ENCODE data around the gene PPP4R2.

Gene PPP4R2, protein sequence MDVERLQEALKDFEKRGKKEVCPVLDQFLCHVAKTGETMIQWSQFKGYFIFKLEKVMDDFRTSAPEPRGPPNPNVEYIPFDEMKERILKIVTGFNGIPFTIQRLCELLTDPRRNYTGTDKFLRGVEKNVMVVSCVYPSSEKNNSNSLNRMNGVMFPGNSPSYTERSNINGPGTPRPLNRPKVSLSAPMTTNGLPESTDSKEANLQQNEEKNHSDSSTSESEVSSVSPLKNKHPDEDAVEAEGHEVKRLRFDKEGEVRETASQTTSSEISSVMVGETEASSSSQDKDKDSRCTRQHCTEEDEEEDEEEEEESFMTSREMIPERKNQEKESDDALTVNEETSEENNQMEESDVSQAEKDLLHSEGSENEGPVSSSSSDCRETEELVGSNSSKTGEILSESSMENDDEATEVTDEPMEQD

DNA sequence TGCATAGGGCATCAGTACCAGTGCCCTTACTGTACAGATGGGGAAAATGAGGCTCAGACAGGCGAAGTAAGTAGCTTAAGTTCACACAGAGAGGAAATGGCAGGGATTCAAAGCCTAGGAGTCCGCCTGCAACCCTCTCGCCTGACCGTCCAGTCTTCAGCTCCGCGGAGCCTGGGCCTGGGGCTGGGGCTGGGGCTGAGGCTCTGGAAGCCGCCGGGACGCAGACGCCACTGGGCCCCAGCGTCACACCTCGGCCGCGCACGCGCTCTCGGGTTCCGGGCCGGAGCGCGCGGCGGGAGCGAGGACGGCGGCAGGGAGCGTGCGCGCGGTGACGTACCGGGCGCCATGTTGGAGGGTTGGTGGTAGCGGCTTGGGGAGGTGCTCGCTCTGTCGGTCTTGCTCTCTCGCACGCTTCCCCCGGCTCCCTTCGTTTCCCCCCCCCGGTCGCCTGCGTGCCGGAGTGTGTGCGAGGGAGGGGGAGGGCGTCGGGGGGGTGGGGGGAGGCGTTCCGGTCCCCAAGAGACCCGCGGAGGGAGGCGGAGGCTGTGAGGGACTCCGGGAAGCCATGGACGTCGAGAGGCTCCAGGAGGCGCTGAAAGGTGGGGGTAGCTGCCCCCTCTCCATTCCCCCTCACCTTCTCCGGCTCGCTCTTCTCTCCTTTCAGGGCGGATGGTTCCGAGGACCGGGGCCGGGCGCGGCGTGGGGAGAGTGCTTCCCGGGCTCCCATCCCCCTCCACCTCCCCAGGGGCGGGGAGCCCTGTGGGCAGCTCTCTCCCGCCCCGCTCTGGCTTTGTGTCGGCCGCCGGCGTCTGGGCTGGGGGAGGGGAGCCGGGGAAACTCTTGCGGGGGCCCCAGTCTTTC, at the start of gene PPP4R2:
Gene PPP4R2 (plus strand): TSS at position 339 of the 861 bp plus-strand sequence. CDS start 227 bp downstream, at position 566.
- Mint-ChIP-seq H3K4me3 (peak within 1 kb of the TSS; percentile 88), H3K27me3 (ENCODE audit: low read depth) (no peaks in the 10 kb centered on the region), H3K27ac (peak within 1 kb of the TSS; percentile 89), H3K9me3 (no peaks in the 10 kb centered on the region), H3K4me1 (ENCODE audit: low read depth) (peaks cover 34% of the 10 kb centered on the region), H3K36me3 (ENCODE audit: low read depth) (peaks cover 34% of the 10 kb centered on the region)
- DNase-seq (ENCODE audit: low spot score) = peak; percentile 92

DNA sequence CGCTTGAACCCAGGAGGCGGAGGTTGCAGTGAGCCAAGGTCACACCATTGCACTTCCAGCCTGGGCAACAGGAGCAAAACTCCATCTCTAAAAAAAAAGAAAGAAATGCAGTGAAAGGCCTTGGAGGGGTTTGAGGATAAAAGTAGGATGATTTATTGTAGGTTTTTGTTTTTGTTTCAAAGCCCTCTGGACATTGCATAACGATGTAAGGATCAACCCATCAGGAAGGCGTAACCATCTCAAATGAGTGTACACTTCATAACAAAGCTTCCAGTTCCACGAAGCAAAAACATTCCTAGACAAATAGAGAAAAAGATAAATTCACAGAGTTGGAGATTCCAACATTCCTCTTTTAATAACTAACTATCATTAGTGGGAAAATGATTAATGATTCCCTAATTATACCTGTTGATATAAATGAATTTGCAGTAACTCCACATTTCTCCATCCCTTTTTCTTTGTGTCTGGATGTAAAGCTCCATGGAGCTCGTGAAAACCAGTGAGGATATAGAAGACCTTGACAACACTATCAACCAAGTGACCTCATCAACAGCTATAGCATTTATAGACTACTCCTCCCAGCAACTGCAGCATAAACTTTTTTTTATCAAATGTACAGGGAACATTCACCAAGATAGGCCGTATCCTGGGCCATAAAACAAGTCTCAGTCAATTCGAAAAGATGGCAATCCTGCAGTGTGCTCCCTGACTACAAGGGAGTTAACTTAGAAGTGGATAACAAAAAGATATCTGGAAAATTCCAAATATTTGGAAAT, 48.7 kb upstream of the PPP4R2 start:
- H3K4me1 Mint-ChIP-seq (ENCODE audit: low read depth) = peaks cover 12% of the 10 kb centered on the region
- H3K27me3 Mint-ChIP-seq (ENCODE audit: low read depth) = peaks cover 3% of the 10 kb centered on the region
- no peaks in the 10 kb centered on the region for H3K36me3 Mint-ChIP-seq (ENCODE audit: low read depth)
- no peak for DNase-seq (ENCODE audit: low spot score)
- H3K4me3 Mint-ChIP-seq = no peak overlapping the region
- H3K27ac Mint-ChIP-seq = no peak overlapping the region
- H3K9me3 Mint-ChIP-seq = no peaks in the 10 kb centered on the region

DNA sequence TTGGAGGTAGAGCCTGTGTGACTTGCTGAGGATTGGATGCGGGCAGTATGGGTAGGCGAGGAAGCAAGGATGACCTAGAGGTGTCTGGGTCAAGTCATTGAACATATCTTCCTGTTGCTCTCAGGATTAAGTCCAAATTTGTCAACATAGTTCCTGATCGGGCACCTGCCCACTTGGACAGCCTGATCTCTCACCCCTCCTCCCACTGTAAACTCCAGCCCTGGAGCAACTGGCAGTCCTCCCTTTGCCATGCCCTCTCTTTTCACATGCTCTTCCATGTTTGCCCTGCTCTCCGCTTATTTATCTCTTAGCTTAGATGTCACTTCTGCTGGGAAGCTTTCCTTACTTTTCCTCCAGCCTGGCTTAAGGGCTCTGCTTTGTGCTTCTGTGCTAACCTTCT, 47.6 kb upstream of the PPP4R2 start:
- Mint-ChIP-seq H3K4me3 (no peak overlapping the region), H3K27ac (no peak overlapping the region), H3K27me3 (ENCODE audit: low read depth) (no peaks in the 10 kb centered on the region), H3K36me3 (ENCODE audit: low read depth) (no peaks in the 10 kb centered on the region), H3K4me1 (ENCODE audit: low read depth) (peaks cover 12% of the 10 kb centered on the region), H3K9me3 (no peaks in the 10 kb centered on the region)
- no peak for DNase-seq (ENCODE audit: low spot score)

DNA sequence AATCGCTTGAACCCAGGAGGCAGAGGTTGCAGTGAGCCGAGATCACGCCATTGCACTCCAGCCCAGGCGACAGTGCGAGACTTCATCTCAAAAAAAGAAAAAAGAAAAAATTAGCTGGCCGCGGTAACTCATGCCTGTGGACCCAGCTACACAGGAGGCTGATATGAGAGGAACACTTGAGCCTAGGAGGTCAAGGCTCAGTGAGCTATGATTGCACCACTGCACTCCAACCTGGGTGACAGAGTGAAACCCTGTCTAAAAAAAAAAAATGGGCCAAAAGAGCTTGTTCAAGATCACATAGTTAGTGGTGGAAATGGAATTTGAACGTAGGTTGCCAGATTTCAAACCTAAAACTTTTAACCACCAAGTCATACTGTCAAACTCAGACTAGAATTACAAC, 46.2 kb upstream of the PPP4R2 start:
- Mint-ChIP-seq H3K4me1 (ENCODE audit: low read depth) (peaks cover 10% of the 10 kb centered on the region), H3K36me3 (ENCODE audit: low read depth) (no peaks in the 10 kb centered on the region), H3K27me3 (ENCODE audit: low read depth) (no peaks in the 10 kb centered on the region), H3K9me3 (no peaks in the 10 kb centered on the region), H3K4me3 (no peak overlapping the region), H3K27ac (no peak overlapping the region)
- no peak for DNase-seq (ENCODE audit: low spot score)

DNA sequence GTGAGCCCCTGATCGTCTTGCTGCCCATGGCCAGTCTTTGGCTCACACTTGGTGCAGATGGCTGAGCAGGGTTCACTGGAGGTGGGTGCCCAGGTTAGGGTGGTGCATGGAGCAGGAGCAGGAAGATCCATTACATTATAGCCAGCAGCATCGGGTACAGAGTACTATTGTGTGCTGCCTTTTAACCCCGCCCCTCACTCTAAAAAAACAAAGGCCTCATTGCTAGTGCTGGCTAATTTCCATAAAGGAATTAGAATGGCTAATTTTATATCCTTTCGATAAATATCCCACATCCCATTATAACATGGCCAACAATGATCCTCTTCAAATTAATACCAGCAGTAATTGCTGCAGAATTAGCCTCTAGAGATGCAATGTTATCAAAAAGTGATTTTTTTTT, 45.8 kb upstream of the PPP4R2 start:
- no peaks in the 10 kb centered on the region for H3K36me3 Mint-ChIP-seq (ENCODE audit: low read depth)
- H3K4me3 Mint-ChIP-seq = no peak overlapping the region
- no peak for DNase-seq (ENCODE audit: low spot score)
- no peak overlapping the region for H3K27ac Mint-ChIP-seq
- no peaks in the 10 kb centered on the region for H3K9me3 Mint-ChIP-seq
- no peaks in the 10 kb centered on the region for H3K27me3 Mint-ChIP-seq (ENCODE audit: low read depth)
- peaks cover 5% of the 10 kb centered on the region for H3K4me1 Mint-ChIP-seq (ENCODE audit: low read depth)

DNA sequence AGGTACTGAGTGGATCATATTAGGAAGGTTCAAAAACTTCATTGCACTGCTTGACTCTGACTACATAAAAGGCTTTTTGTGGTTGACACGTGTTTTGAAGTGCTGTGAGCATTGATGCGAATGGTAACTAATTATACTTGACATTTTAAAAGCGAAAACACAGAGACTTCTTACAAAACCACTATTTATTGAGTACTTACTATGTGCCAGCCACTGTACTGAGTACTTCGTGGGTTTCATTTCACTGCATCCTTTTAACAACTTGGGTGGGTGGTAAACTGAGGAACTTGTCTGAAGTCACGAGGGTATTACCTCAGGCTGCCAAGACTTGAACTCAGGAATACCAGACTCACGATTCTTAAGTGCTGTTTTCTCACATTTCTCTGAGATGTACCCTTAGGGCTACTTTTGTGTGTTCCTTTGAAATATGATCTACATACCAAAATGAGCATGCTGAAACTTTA, 45.3 kb upstream of the PPP4R2 start:
- Mint-ChIP-seq H3K4me1 (ENCODE audit: low read depth) (peaks cover 5% of the 10 kb centered on the region), H3K36me3 (ENCODE audit: low read depth) (no peaks in the 10 kb centered on the region), H3K27ac (no peak overlapping the region), H3K4me3 (no peak overlapping the region), H3K9me3 (no peaks in the 10 kb centered on the region), H3K27me3 (ENCODE audit: low read depth) (no peaks in the 10 kb centered on the region)
- no peak for DNase-seq (ENCODE audit: low spot score)

DNA sequence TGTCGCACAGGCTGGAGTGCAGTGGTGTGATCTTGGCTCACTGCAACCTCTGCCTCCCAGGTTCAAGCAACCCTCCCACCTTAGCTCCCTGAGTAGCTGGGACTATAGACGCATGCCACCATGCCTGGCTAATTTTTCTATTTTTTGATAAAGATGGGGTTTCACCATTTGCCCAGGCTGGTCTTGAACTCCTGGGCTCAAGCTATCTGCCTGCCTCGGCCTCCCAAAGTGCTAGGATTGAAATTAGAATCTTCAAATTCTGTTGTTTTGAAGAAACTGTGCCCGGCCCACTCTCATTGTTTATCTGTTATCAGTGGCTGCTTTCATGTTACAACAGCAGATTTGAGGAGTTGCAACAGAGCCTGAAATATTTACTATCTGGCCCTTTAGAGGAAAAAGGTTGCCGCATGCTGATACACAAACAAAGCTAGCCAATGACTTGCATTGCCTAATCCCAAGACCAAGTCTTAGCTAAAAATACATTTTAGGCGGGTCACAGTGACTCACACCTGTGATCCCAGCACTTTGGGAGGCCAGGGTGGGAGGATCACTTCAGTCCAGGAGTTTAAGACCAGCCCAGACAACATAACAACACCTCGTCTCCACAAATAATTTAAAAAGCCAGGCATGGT, 43.2 kb upstream of the PPP4R2 start:
- no peak overlapping the region for H3K27ac Mint-ChIP-seq

GRCh38 chr3:72957297-72957696, 39.3 kb upstream of the PPP4R2 start:
- Mint-ChIP-seq H3K27me3 (ENCODE audit: low read depth) (no peaks in the 10 kb centered on the region), H3K27ac (no peak overlapping the region), H3K4me3 (no peak overlapping the region), H3K9me3 (no peaks in the 10 kb centered on the region), H3K4me1 (ENCODE audit: low read depth) (peaks cover 16% of the 10 kb centered on the region), H3K36me3 (ENCODE audit: low read depth) (no peaks in the 10 kb centered on the region)
- DNase-seq (ENCODE audit: low spot score) = no peak

More for the DNA sequence above, 43.2 kb upstream of the PPP4R2 start:
- Mint-ChIP-seq H3K9me3 (no peaks in the 10 kb centered on the region), H3K36me3 (ENCODE audit: low read depth) (no peaks in the 10 kb centered on the region), H3K4me3 (no peak overlapping the region), H3K27me3 (ENCODE audit: low read depth) (no peaks in the 10 kb centered on the region), H3K4me1 (ENCODE audit: low read depth) (peaks cover 5% of the 10 kb centered on the region)
- DNase-seq (ENCODE audit: low spot score) = no peak

DNA sequence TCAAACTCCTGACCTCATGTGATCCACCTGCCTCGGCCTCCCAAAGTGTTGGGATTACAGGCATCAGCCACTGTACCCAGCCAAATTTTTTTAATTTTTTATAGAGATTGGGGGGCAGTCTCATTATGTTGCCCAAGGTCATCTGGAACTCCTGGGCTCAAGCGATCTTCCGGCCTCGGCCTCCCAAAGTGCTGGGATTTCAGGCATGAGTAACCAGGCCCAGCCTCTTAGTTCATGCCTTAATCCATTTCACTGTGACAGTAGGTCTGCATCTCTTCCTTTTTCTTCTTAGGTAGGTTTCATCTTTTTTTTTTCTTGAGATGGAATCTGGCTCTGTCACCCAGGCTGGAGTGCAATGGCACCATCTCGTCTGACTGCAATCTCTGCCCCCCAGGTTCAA, 37.3 kb upstream of the PPP4R2 start:
- no peaks in the 10 kb centered on the region for H3K27me3 Mint-ChIP-seq (ENCODE audit: low read depth)
- no peaks in the 10 kb centered on the region for H3K9me3 Mint-ChIP-seq
- H3K4me1 Mint-ChIP-seq (ENCODE audit: low read depth) = peaks cover 15% of the 10 kb centered on the region
- H3K4me3 Mint-ChIP-seq = no peak overlapping the region
- H3K36me3 Mint-ChIP-seq (ENCODE audit: low read depth) = no peaks in the 10 kb centered on the region
- no peak overlapping the region for H3K27ac Mint-ChIP-seq
- DNase-seq (ENCODE audit: low spot score) = no peak

DNA sequence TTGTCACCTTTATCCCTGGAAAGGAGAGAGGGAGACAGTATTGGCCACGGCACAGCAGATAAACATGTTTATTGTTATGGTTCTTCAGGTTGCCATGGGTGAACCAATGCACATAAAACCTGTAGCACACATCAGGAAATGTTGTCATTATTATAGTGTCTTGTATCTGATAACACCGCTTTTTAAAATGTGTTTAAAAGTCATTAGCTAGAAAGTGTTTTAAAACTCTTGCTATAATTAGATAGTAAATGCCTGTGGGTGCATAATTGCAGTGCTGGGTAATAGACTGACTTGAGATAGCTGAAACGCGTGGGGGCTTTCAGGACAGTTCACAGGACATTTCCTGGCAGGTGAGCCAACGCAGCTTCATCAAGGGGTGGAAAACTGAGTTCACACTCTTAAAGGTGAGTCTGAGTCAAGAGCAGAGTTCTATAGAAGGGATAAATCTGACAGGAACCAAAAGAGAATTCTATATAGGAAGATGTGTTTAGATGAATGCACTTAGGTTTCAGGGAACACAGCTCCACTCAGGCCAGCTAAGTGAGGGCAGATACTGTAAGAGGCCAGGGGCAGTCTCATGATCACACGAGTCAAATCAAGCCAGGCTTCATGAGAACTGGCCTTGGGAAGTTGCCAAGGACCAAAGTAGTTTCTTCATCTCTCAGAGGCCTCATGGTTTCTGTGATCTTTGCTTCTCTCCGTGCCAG, 35.6 kb upstream of the PPP4R2 start:
- no peaks in the 10 kb centered on the region for H3K27me3 Mint-ChIP-seq (ENCODE audit: low read depth)
- no peak overlapping the region for H3K27ac Mint-ChIP-seq
- no peaks in the 10 kb centered on the region for H3K36me3 Mint-ChIP-seq (ENCODE audit: low read depth)
- H3K4me1 Mint-ChIP-seq (ENCODE audit: low read depth) = peaks cover 28% of the 10 kb centered on the region
- no peak for DNase-seq (ENCODE audit: low spot score)
- no peak overlapping the region for H3K4me3 Mint-ChIP-seq
- no peaks in the 10 kb centered on the region for H3K9me3 Mint-ChIP-seq

DNA sequence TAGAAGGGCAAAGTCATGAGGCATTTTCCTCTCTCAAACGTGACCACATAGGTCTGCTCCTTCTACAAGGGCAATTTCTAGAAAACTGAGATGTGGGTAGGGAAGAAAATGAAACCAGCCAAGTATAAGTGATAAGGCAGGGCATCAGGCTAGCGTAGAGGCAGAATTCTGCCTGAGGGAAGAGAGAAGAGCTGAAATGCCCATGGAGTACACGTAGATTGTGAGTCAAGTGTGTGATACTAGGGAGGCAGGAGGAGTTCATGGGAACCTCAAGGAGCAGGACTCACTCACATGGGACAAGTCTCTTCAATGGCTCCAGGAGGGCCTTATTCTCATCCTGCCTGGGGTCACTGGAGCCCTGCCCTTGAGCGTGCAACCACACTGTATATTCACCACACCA, 34.9 kb upstream of the PPP4R2 start:
- Mint-ChIP-seq H3K36me3 (ENCODE audit: low read depth) (no peaks in the 10 kb centered on the region), H3K27me3 (ENCODE audit: low read depth) (no peaks in the 10 kb centered on the region), H3K27ac (no peak overlapping the region), H3K4me3 (no peak overlapping the region), H3K9me3 (no peaks in the 10 kb centered on the region), H3K4me1 (ENCODE audit: low read depth) (peaks cover 32% of the 10 kb centered on the region)
- no peak for DNase-seq (ENCODE audit: low spot score)

GRCh38 chr3:72962317-72962716, 34.3 kb upstream of the PPP4R2 start:
- no peaks in the 10 kb centered on the region for H3K9me3 Mint-ChIP-seq
- peak overlapping the region; percentile 22 for H3K27ac Mint-ChIP-seq
- no peak for DNase-seq (ENCODE audit: low spot score)
- H3K4me3 Mint-ChIP-seq = no peak overlapping the region
- no peaks in the 10 kb centered on the region for H3K36me3 Mint-ChIP-seq (ENCODE audit: low read depth)
- peaks cover 32% of the 10 kb centered on the region for H3K4me1 Mint-ChIP-seq (ENCODE audit: low read depth)
- no peaks in the 10 kb centered on the region for H3K27me3 Mint-ChIP-seq (ENCODE audit: low read depth)

DNA sequence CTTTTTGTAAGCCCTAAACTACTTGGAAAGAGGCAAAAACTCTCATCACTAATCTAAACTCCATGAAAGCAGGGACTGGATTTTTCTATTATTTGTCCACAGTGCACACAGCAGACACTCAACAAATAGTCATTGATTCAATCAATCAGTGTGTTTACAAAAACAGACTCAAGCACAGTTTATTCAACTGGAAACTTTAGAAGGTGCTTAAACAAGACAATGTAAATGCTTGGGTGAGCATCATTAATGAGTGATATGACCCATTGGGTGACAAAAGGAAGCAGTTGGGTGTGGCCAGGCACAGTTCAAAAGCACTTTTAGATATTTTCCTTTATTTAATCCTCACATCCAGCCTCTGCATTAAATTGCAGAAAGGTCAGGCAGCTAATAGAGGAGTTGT, 32.0 kb upstream of the PPP4R2 start:
- DNase-seq (ENCODE audit: low spot score) = no peak
- Mint-ChIP-seq H3K4me1 (ENCODE audit: low read depth) (peaks cover 32% of the 10 kb centered on the region), H3K36me3 (ENCODE audit: low read depth) (no peaks in the 10 kb centered on the region), H3K9me3 (no peaks in the 10 kb centered on the region), H3K4me3 (no peak overlapping the region), H3K27ac (peak overlapping the region; percentile 21), H3K27me3 (ENCODE audit: low read depth) (no peaks in the 10 kb centered on the region)
